Chondrocyte (in vitro differentiated cells): ENCODE results near the gene CEP104. TPM values are rescaled to one million over a fixed set of nuclear protein-coding genes. Genes with fewer than 3 reads are reported as not detected.

ENCODE experiments used
- DNase-seq: peaks from one replicate; pipeline ENCODE4 v3.0.0; 2021; ENCODE audit warnings: mixed read lengths, low spot score
- H3K27ac Mint-ChIP-seq: one replicate; pipeline ENCODE4 v1.8.0; 2021; ENCODE audit warnings: mild to moderate bottlenecking, moderate library complexity, mixed read lengths; ENCODE audit not compliant: unreplicated experiment
- H3K27me3 Mint-ChIP-seq: 2 replicates; pipeline ENCODE4 v1.8.0; 2021; ENCODE audit warnings: low read depth, mixed read lengths
- H3K36me3 Mint-ChIP-seq: 2 replicates; pipeline ENCODE4 v1.8.0; 2021; ENCODE audit warnings: low read depth, mixed read lengths
- H3K4me1 Mint-ChIP-seq: 2 replicates; pipeline ENCODE4 v1.8.0; 2021; ENCODE audit warnings: low read depth, mild to moderate bottlenecking, mixed read lengths
- H3K4me3 Mint-ChIP-seq: one replicate; pipeline ENCODE4 v1.8.0; 2021; ENCODE audit warnings: mild to moderate bottlenecking, moderate library complexity, mixed read lengths; ENCODE audit not compliant: unreplicated experiment
- H3K9me3 Mint-ChIP-seq: 2 replicates; pipeline ENCODE4 v1.8.0; 2021; ENCODE audit warnings: low read depth, mixed read lengths
- CTCF ChIP-seq: fragments of 200-600 bp; sonication (generic); IDR thresholded peaks from 2 replicates; pipeline ENCODE4 v1.5.0; 2021; ENCODE audit warnings: antibody characterized with exemption, mild to moderate bottlenecking, moderate library complexity
- total RNA-seq: library from RNA; stranded (reverse); gene quantifications from 3 replicates; pipeline ENCODE4 v1.2.1, GENCODE V29; 2021

CEP104 gene
- total RNA-seq, 1 donor from 2014 or later = 37.4 TPM

DNA sequence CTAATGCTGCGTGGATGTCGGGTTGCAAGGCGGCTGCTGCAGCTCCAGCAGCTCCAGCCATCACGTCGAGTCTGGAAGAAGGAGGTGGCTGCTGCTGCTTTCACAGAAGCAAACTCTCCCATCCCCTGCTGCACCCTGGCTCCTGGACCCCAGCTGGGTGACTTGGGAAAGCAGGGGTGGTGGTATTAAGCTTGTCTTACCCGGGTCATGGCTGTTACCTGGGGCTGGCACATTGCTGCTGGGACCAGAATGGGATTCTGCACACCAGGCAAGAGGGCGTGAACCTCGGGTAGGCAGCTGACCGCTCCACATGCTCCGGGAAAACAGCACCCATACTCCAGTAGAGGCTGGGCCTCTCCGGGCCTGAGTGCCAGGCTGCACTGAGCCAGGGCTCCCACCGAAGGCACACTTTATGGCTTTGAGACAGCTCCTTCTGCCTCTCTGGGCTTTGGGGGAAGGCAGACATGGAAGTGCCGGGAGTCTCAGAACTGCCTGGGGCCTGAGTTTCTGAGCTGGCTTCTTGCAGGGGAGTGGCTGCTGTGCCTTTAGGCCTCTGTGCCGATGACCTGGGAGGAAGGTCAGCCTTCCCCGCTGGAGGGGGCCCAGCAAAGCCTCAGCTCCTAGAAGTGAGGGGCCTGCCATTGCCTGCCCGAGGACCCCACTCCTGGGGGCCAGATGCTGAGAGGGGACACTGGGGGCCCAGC is 83.3 kb downstream of the CEP104 start:
- H3K4me3 Mint-ChIP-seq = no peak overlapping the region
- no peaks in the 10 kb centered on the region for H3K9me3 Mint-ChIP-seq
- no peak for DNase-seq
- no peaks in the 10 kb centered on the region for H3K36me3 Mint-ChIP-seq
- peaks cover 11% of the 10 kb centered on the region for H3K4me1 Mint-ChIP-seq
- no peak overlapping the region for H3K27ac Mint-ChIP-seq
- TF ChIP-seq CTCF = no peak
- no peaks in the 10 kb centered on the region for H3K27me3 Mint-ChIP-seq

DNA sequence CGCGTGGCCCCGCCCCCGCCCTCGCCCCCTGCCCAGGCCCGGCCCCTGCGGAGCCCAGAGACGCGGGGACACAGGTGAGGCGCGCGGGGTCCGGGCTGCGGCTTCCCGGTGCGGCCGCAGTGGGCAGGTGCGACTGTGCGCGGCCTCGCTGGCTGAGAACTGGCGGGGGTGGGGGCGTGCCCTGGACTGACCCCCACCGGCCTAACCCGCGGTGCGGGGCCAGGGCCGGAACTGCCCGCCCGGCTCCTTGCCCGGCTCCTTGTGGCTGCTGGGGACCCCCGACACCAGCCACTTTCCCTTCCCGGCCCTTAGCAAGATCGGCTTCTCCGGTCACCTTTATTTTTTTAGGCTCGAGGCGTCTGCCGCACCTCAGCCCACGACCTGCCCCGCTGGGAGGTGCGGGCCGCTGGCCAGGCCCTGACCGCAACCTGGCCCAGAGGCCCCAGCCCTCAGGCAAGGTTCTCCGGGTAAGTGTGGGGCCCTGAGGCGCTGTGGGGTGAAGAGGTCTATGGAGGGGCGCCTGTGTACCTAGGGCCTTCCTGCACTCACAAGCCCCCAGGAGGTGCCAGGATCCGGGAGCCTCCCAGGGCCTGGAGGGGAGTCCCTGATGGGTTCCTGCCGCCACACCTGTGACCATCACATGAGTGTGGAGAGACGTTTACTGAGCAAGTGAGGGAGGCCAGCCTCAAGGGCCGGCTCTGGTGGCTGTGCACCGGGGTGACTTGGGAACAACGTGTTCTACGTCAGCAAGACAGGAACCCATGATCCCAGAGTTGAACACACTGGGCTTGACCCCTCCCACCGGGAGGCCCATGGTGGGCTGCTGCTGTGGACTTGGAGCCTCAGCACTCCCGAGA is 84.1 kb downstream of the CEP104 start, which contains the start of gene SMIM1:
Gene SMIM1, plus strand, starts transcription at position 35 of the 857 bp plus-strand sequence. CDS start 2,625 bp downstream, outside the sequence.
- no peaks in the 10 kb centered on the region for H3K36me3 Mint-ChIP-seq
- no peak within 1 kb of the TSS for H3K27ac Mint-ChIP-seq
- H3K9me3 Mint-ChIP-seq = no peaks in the 10 kb centered on the region
- peaks cover 11% of the 10 kb centered on the region for H3K4me1 Mint-ChIP-seq
- no peak for TF ChIP-seq CTCF
- no peak for DNase-seq
- H3K4me3 Mint-ChIP-seq = peak within 1 kb of the TSS; percentile 56
- H3K27me3 Mint-ChIP-seq = no peaks in the 10 kb centered on the region

- no peaks in the 10 kb centered on the region for H3K9me3 Mint-ChIP-seq
- H3K36me3 Mint-ChIP-seq = no peaks in the 10 kb centered on the region
- no peak for DNase-seq
- TF ChIP-seq CTCF = no peak
- H3K27ac Mint-ChIP-seq = no peak overlapping the region
- peaks cover 6% of the 10 kb centered on the region for H3K27me3 Mint-ChIP-seq
- H3K4me3 Mint-ChIP-seq = peak overlapping the region; percentile 56
- H3K4me1 Mint-ChIP-seq = peaks cover 11% of the 10 kb centered on the region
Observed at GRCh38 chr1:3772027-3772714, 84.8 kb downstream of the CEP104 start.

GRCh38 chr1:3771108-3772026 is 85.6 kb downstream of the CEP104 start:
- Mint-ChIP-seq H3K27me3 (peaks cover 8% of the 10 kb centered on the region), H3K4me1 (peaks cover 11% of the 10 kb centered on the region), H3K36me3 (no peaks in the 10 kb centered on the region), H3K27ac (no peak overlapping the region), H3K4me3 (peak overlapping the region; percentile 56), H3K9me3 (no peaks in the 10 kb centered on the region)
- TF ChIP-seq CTCF = no peak
- DNase-seq = no peak
